Liver (tissue), 9 donors: ENCODE measurements around the gene FAM228B. TPM values are rescaled to one million over a fixed set of nuclear protein-coding genes. Genes with fewer than 3 reads are reported as not detected.

Experiments used
- DNase-seq: peaks from one replicate; pipeline ENCODE4 v3.0.0-alpha.2; 2017; ENCODE audit warnings: low spot score
- H3K27ac ChIP-seq, 2 donors: one replicate each; pipeline ENCODE4 v1.7.0; 2013; ENCODE audit warnings: inconsistent platforms in 2 of 2, low read length in 2 of 2, control low read depth in 1 of 2, low read depth in 1 of 2, mild to moderate bottlenecking in 1 of 2
- H3K27me3 ChIP-seq, 4 donors: one replicate each; pipeline versions ENCODE4 v1.6.1 to v1.7.0; 2013; ENCODE audit warnings: low read length in 3 of 4, inconsistent platforms in 1 of 4, mild to moderate bottlenecking in 1 of 4, moderate library complexity in 1 of 4; ENCODE audit not compliant: control insufficient read depth in 4 of 4, insufficient read depth in 4 of 4
- H3K36me3 ChIP-seq, 4 donors: one replicate each; pipeline versions ENCODE4 v1.6.1 to v1.7.0; 2013; ENCODE audit warnings: low read length in 3 of 4, mild to moderate bottlenecking in 3 of 4, low read depth in 1 of 4, moderate library complexity in 1 of 4; ENCODE audit not compliant: control insufficient read depth in 4 of 4, insufficient read depth in 3 of 4
- H3K4me1 ChIP-seq, 4 donors: one replicate each; pipeline versions ENCODE4 v1.6.1 to v1.7.0; 2013; ENCODE audit warnings: low read length in 3 of 4, mild to moderate bottlenecking in 3 of 4, moderate library complexity in 1 of 4; ENCODE audit not compliant: control insufficient read depth in 4 of 4, insufficient read depth in 4 of 4
- H3K4me3 ChIP-seq, 3 donors: one replicate each; pipeline versions ENCODE4 v1.6.1 to v1.7.0; 2013; ENCODE audit warnings: low read length in 3 of 3, control low read depth in 1 of 3, low read depth in 1 of 3, mild to moderate bottlenecking in 1 of 3
- H3K9ac ChIP-seq, 2 donors: one replicate each; pipeline ENCODE4 v1.7.0; 2013; ENCODE audit warnings: low read length in 2 of 2, mild to moderate bottlenecking in 2 of 2, moderate library complexity in 2 of 2, control low read depth in 1 of 2, low read depth in 1 of 2
- H3K9me3 ChIP-seq, 4 donors: one replicate each; pipeline versions ENCODE4 v1.6.1 to v1.7.0; 2013; ENCODE audit warnings: low read length in 3 of 4; ENCODE audit not compliant: control insufficient read depth in 4 of 4
- CTCF ChIP-seq: fragments of 150-350 bp; IDR thresholded peaks from 2 replicates; pipeline ENCODE4 v1.5.1; 2017; ENCODE audit warnings: improper control_type of control experiment, low read depth, low read length; ENCODE audit not compliant: missing input control
- EGR1 ChIP-seq, 2 donors: IDR thresholded peaks; 2 replicates each; pipeline ENCODE4 v1.6.1; 2016 to 2018; ENCODE audit warnings: antibody characterized with exemption in 2 of 2, low read depth in 2 of 2
- FOXA1 ChIP-seq: IDR thresholded peaks from 2 replicates; pipeline ENCODE4 v1.6.1; 2016; ENCODE audit warnings: antibody characterized with exemption
- FOXA2 ChIP-seq: IDR thresholded peaks from 2 replicates; pipeline ENCODE4 v1.6.1; 2016; ENCODE audit warnings: antibody characterized with exemption
- GABPA ChIP-seq, 2 donors: IDR thresholded peaks in 1 of 2; conservative IDR thresholded peaks in 1 of 2; 2 replicates each; pipeline ENCODE4 v1.6.1; 2016; ENCODE audit warnings: antibody characterized with exemption in 2 of 2, mild to moderate bottlenecking in 1 of 2, moderate library complexity in 1 of 2
- HNF4A ChIP-seq, 2 donors: conservative IDR thresholded peaks; 2 replicates each; pipeline ENCODE4 v1.6.1; 2016; ENCODE audit warnings: antibody characterized with exemption in 2 of 2, mild to moderate bottlenecking in 2 of 2
- HNF4G ChIP-seq: IDR thresholded peaks from 2 replicates; pipeline ENCODE4 v1.6.1; 2016; ENCODE audit warnings: antibody characterized with exemption
- MAX ChIP-seq: IDR thresholded peaks from 2 replicates; pipeline ENCODE4 v1.6.1; 2016; ENCODE audit warnings: antibody characterized with exemption
- NR2F2 ChIP-seq: IDR thresholded peaks from 2 replicates; pipeline ENCODE4 v1.6.1; 2016; ENCODE audit warnings: antibody characterized with exemption
- RAD21 ChIP-seq, 2 donors: IDR thresholded peaks; 2 replicates each; pipeline ENCODE4 v1.6.1; 2016; ENCODE audit warnings: antibody characterized with exemption in 2 of 2, mild to moderate bottlenecking in 2 of 2
- RXRA ChIP-seq, 2 donors: IDR thresholded peaks; 2 replicates each; pipeline ENCODE4 v1.6.1; 2017 to 2018; ENCODE audit warnings: antibody characterized with exemption in 2 of 2, mild to moderate bottlenecking in 1 of 2
- SP1 ChIP-seq: IDR thresholded peaks from 2 replicates; pipeline ENCODE4 v1.6.1; 2018; ENCODE audit warnings: antibody characterized with exemption, mild to moderate bottlenecking
- TAF1 ChIP-seq: conservative IDR thresholded peaks from 2 replicates; pipeline ENCODE4 v1.6.1; 2016; ENCODE audit warnings: antibody characterized with exemption, mild to moderate bottlenecking
- YY1 ChIP-seq: IDR thresholded peaks from 2 replicates; pipeline ENCODE4 v1.6.1; 2016; ENCODE audit warnings: antibody characterized with exemption, mild to moderate bottlenecking
- ZBTB33 ChIP-seq: IDR thresholded peaks from 2 replicates; pipeline ENCODE4 v1.6.1; 2016; ENCODE audit warnings: antibody characterized with exemption
- WGBS: extraction: QIAGEN DNeasy Blood & Tissue Kit; methylation state at CpG from one replicate; pipeline ENCODE4 v1.1.7; 2013; 5-methylcytosine and 5-hydroxymethylcytosine counted together
- polyA plus RNA-seq, 2 donors: library from polyadenylated mRNA; stranded (reverse) in 1 of 2; unstranded in 1 of 2; fragments of 200-250 nt in 1 of 2; fragments of >200 nt in 1 of 2; fragmentation: Nextera tagmentation in 1 of 2; extraction: Ambion mirVana in 1 of 2; gene quantifications; one replicate each; pipeline versions ENCODE4 v1.2.1 to v1.2.3, GENCODE V29; 2013 to 2015
- total RNA-seq, 2 donors: library from RNA; depleted of rRNA; stranded (reverse); fragments of >200 nt; gene quantifications; one replicate each; pipeline ENCODE4 v1.2.3, GENCODE V29; 2014
- TF ChIP-seq, protein P1 (sequence below): IDR thresholded peaks from 2 replicates; pipeline ENCODE4 v1.6.1; 2016; ENCODE audit warnings: antibody characterized with exemption, mild to moderate bottlenecking
- TF ChIP-seq, protein P2 (sequence below): IDR thresholded peaks from 2 replicates; pipeline ENCODE4 v1.6.1; 2016; ENCODE audit warnings: antibody characterized with exemption
- donor health status: healthy.
- donor health status: healthy.
- donor health status: healthy.
- donor health status: healthy.
- donor health status: healthy.

FAM228B gene
- total and polyA plus RNA-seq, 4 donors: 0.68 to 4.2 (median 3.8) TPM

DNA sequence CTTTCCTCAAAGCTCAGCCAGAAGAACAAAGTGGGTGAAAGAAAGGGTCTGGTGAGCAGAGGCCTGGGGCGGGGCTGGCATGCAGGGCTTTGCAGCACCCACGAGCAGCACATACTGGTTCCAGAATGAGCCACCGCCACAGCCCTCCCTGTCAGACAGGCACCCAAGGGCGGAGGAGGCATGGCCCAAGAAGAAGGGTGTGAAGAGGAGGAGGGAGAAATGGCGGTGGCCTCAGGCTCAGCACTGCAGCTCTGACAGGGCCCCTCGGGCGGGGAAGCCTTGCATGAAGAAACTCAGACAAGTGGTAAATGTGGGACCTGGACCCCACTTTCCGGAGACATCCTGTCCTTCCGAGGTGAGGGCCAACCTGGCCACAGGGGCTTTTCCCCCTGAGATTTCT, 67.2 kb downstream of the FAM228B start:
- TF ChIP-seq YY1 (no peak), GABPA (IDR thresholded peaks at IDR 0.05 in 1 of 2, conservative IDR thresholded peaks at IDR 0.05 in 1 of 2) (no peak), EGR1 (IDR thresholded peaks at IDR 0.05; ENCODE audit: low read depth in 2 of 2) (no peak), HNF4G (no peak), SP1 (no peak), RXRA (IDR thresholded peaks at IDR 0.05) (no peak), MAX (no peak), CTCF (no peak), ZBTB33 (no peak), RAD21 (IDR thresholded peaks at IDR 0.05) (no peak), HNF4A (conservative IDR thresholded peaks at IDR 0.05) (no peak), FOXA1 (no peak), TAF1 (no peak)
- TF ChIP-seq, protein P1, sequence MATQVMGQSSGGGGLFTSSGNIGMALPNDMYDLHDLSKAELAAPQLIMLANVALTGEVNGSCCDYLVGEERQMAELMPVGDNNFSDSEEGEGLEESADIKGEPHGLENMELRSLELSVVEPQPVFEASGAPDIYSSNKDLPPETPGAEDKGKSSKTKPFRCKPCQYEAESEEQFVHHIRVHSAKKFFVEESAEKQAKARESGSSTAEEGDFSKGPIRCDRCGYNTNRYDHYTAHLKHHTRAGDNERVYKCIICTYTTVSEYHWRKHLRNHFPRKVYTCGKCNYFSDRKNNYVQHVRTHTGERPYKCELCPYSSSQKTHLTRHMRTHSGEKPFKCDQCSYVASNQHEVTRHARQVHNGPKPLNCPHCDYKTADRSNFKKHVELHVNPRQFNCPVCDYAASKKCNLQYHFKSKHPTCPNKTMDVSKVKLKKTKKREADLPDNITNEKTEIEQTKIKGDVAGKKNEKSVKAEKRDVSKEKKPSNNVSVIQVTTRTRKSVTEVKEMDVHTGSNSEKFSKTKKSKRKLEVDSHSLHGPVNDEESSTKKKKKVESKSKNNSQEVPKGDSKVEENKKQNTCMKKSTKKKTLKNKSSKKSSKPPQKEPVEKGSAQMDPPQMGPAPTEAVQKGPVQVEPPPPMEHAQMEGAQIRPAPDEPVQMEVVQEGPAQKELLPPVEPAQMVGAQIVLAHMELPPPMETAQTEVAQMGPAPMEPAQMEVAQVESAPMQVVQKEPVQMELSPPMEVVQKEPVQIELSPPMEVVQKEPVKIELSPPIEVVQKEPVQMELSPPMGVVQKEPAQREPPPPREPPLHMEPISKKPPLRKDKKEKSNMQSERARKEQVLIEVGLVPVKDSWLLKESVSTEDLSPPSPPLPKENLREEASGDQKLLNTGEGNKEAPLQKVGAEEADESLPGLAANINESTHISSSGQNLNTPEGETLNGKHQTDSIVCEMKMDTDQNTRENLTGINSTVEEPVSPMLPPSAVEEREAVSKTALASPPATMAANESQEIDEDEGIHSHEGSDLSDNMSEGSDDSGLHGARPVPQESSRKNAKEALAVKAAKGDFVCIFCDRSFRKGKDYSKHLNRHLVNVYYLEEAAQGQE: no peak
- TF ChIP-seq, protein P2, sequence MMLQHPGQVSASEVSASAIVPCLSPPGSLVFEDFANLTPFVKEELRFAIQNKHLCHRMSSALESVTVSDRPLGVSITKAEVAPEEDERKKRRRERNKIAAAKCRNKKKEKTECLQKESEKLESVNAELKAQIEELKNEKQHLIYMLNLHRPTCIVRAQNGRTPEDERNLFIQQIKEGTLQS: no peak
- Histone ChIP-seq H3K27me3 (no peaks in the 10 kb centered on the region), H3K4me1 (no peaks in the 10 kb centered on the region), H3K9ac (no peak overlapping the region), H3K4me3 (no peak overlapping the region), H3K9me3 (no peaks in the 10 kb centered on the region), H3K36me3 (no peaks in the 10 kb centered on the region), H3K27ac (no peak overlapping the region)
- WGBS: 91% methylated on average over 9 of the region's 9 CpGs
- no peak for DNase-seq

- no peak for DNase-seq
- Histone ChIP-seq H3K9me3 (no peaks in the 10 kb centered on the region), H3K36me3 (no peaks in the 10 kb centered on the region), H3K4me1 (no peaks in the 10 kb centered on the region), H3K4me3 (no peak overlapping the region), H3K9ac (no peak overlapping the region), H3K27me3 (no peaks in the 10 kb centered on the region), H3K27ac (no peak overlapping the region)
- 89% methylated on average over 9 of the region's 9 CpGs for WGBS
- TF ChIP-seq ZBTB33: no peak
- TF ChIP-seq RXRA (IDR thresholded peaks at IDR 0.05): no peak
- no peak for TF ChIP-seq CTCF
- TF ChIP-seq MAX: no peak
- TF ChIP-seq FOXA2: no peak
- no peak for TF ChIP-seq NR2F2
Observed at GRCh38 chr2:24191156-24191555, 67.9 kb downstream of the FAM228B start.
